ENCODE data around the gene GZMA. TPM values are rescaled to one million over a fixed set of nuclear protein-coding genes. Genes with fewer than 3 reads are reported as not detected.

Gene GZMA
- not detected in 2 replicates for total RNA-seq

DNA sequence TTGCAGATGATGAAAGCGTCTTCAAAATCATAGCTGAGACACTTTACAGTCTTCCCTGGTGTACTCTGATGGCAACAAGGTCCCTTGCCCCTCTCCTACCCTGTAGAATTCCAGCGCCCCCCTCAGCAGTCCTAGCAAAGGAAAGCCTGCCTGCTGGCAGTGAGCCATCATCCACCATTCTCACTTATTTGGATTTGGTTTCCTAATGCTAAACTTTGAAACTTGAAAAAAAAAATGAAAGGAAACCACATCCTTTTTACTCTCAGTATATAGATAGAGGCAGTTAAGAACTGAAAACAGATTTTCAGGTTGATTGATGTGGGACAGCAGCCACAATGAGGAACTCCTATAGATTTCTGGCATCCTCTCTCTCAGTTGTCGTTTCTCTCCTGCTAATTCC, at the start of gene GZMA:
Gene GZMA (plus strand): TSS at position 299 of the 400 bp plus-strand sequence. CDS start 37 bp downstream, at position 336.

Other genes with a start within 250 kb of the GZMA start
- gene ESM1, start 117.1 kb upstream of the GZMA start, total RNA-seq, result 432 and 463 TPM in 2 replicates
- gene GZMK, start 78.4 kb upstream of the GZMA start, total RNA-seq, result not detected in 2 replicates
- gene GPX8, start 57.5 kb downstream of the GZMA start, total RNA-seq, result 90.3 and 102 TPM in 2 replicates
- gene CDC20B, start 70.5 kb downstream of the GZMA start, total RNA-seq, result not detected in 2 replicates
- not detected in 2 replicates for gene MCIDAS, start 124.7 kb downstream of the GZMA start, total RNA-seq
- 0.13 and 0.44 TPM in 2 replicates for gene CCNO, start 131.0 kb downstream of the GZMA start, total RNA-seq
- 27.5 and 28.3 TPM in 2 replicates for gene DHX29, start 205.0 kb downstream of the GZMA start, total RNA-seq
- gene MTREX, start 205.3 kb downstream of the GZMA start, total RNA-seq, result 52.7 and 60.5 TPM in 2 replicates